ENCODE data around the gene ZNF668. TPM values are rescaled to one million over a fixed set of nuclear protein-coding genes. Genes with fewer than 3 reads are reported as not detected.

Gene ZNF668
- total and polyA plus RNA-seq, 2 of the 8 experiments (the other 6 are each of a cell fraction or from before 2014, with no cell fraction given) = 14.0 to 14.3 TPM

DNA sequence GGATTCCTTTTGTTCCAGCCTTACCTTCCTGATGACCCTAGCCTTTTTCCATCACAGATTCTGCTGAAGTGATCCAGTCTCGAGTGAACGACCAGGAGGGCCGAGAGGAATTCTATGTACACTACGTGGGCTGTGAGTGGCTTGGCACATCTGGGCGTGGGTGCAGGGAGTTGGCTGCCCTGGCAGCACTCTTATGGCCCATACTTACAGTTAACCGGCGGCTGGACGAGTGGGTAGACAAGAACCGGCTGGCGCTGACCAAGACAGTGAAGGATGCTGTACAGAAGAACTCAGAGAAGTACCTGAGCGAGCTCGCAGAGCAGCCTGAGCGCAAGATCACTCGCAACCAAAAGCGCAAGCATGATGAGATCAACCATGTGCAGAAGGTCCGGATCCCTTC, 46.1 kb upstream of the ZNF668 start:
- no peak overlapping the region for H4K8ac ChIP-seq (ENCODE audit: extremely low read depth, insufficient read depth, low read length)
- WGBS, 2 experiments (ENCODE audit: extremely low coverage in 1 of 2, insufficient coverage in 1 of 2, insufficient read length in 1 of 2, insufficient replicate concordance in 2 of 2, low coverage in 1 of 2, low lambda C conversion rate in 2 of 2, missing lambda C conversion rate in 1 of 2) = 97% methylated on average over 16 of the region's 16 CpGs; no CpG with 5 or more reads in 1 of the 2 experiments
- FAIRE-seq = no peak

More for the DNA sequence above, 46.1 kb upstream of the ZNF668 start:
- no peak overlapping the region for H4K5ac ChIP-seq (ENCODE audit: insufficient read length, low read depth, low read length)
- no peak overlapping the region for H3K4me2 ChIP-seq (ENCODE audit: insufficient read depth in 1 of 2, low read depth in 2 of 2, low read length in 2 of 2)
- H2BK15ac ChIP-seq (ENCODE audit: low read length) = no peak overlapping the region
- peaks cover 3 to 19% of the 10 kb centered on the region in 2 experiments; a peak in 3 of 4 replicates for H3K79me2 ChIP-seq (ENCODE audit: control insufficient read depth in 1 of 2, insufficient read depth in 2 of 2, low read length in 2 of 2)
- no peak overlapping the region for H2BK5ac ChIP-seq (ENCODE audit: low read depth, low read length)
- H3K27me3 ChIP-seq (replicated peaks in 1 of 4; ENCODE audit: control insufficient read depth in 3 of 4, extremely low read depth in 1 of 4, insufficient read depth in 3 of 4, low read length in 3 of 4) = no peaks in the 10 kb centered on the region
- H3K27ac ChIP-seq (ENCODE audit: low read depth, low read length) = no peak overlapping the region
- CTCF ChIA-PET (ENCODE audit: partially characterized antibody) = interaction anchor here (1.0 to 1.7 kb wide), 3 partner anchors 8 to 16 kb away, joined by 3 to 6 read pairs (median 3); partner anchors contain the start of gene PRSS8
- H3K14ac ChIP-seq (ENCODE audit: insufficient read length) = no peak overlapping the region
- POLR2A ChIA-PET (ENCODE audit: partially characterized antibody) = interaction anchor here (1.1 to 34.9 kb wide), 4 partner anchors 1 to 78 kb away, joined by 3 to 713 read pairs (median 362); partner anchors contain the start of genes BCKDK, KAT8, PRSS36 and PRSS8
- H3K4me3 ChIP-seq (ENCODE audit: extremely low read depth in 1 of 4, insufficient read depth in 2 of 4, low read depth in 3 of 4, low read length in 4 of 4) = no peak overlapping the region
- H3K4me1 ChIP-seq (replicated peaks in 1 of 4; ENCODE audit: control insufficient read depth in 3 of 4, insufficient read depth in 4 of 4, low read length in 3 of 4) = peaks cover 0 to 4% (median 2%) of the 10 kb centered on the region in 4 experiments; a peak in 3 of 7 replicates
- no peak for DNase-seq (ENCODE audit: low read depth in 1 of 2, low spot score in 2 of 2)
- H3K79me1 ChIP-seq (ENCODE audit: low read depth, low read length) = peaks cover 8% of the 10 kb centered on the region
- peaks cover 6% of the 10 kb centered on the region for H3K23me2 ChIP-seq (ENCODE audit: low read depth, low read length)
- H3K23ac ChIP-seq (ENCODE audit: insufficient read length) = no peak overlapping the region
- no peak overlapping the region for H3K4ac ChIP-seq (replicated peaks; ENCODE audit: insufficient read length, low read depth, low read length)
- no peak overlapping the region for H2AFZ ChIP-seq (ENCODE audit: low read length)
- no peak overlapping the region for H2BK12ac ChIP-seq (ENCODE audit: low read depth, low read length)
- no peak overlapping the region for H2BK20ac ChIP-seq (ENCODE audit: low read length)
- no peak overlapping the region for H3K56ac ChIP-seq (replicated peaks; ENCODE audit: insufficient read length, low read depth, low read length)
- H3K36me3 ChIP-seq (ENCODE audit: control insufficient read depth in 2 of 4, insufficient read depth in 4 of 4, low read length in 3 of 4) = peaks cover 16 to 30% (median 20%) of the 10 kb centered on the region in 4 experiments
- H3K9me3 ChIP-seq (ENCODE audit: insufficient read depth in 2 of 2, low read depth in 1 of 2, low read length in 1 of 2) = no peaks in the 10 kb centered on the region
- TF ChIP-seq BACH1 (IDR thresholded peaks at IDR 0.05; ENCODE audit: low read length) (no peak), NANOG (IDR thresholded peaks at IDR 0.05; ENCODE audit: insufficient read depth, low read depth, low read length, poor library complexity, severe bottlenecking) (no peak), JUND (IDR thresholded peaks at IDR 0.05; ENCODE audit: low read length) (no peak), CEBPB (IDR thresholded peaks at IDR 0.05; ENCODE audit: low read depth, low read length) (no peak), SIRT6 (IDR thresholded peaks at IDR 0.05; ENCODE audit: low read length) (no peak), KDM5A (IDR thresholded peaks at IDR 0.05; ENCODE audit: low read length) (no peak), SIN3A (conservative IDR thresholded peaks at IDR 0.05 in 1 of 2, IDR thresholded peaks at IDR 0.05 in 1 of 2; ENCODE audit: low read depth in 1 of 2, low read length in 2 of 2) (no peak), BCL11A (IDR thresholded peaks at IDR 0.05; ENCODE audit: low read depth in 2 of 2, low read length in 2 of 2) (no peak), TAF1 (IDR thresholded peaks at IDR 0.05; ENCODE audit: low read depth, low read length) (no peak), GABPA (IDR thresholded peaks at IDR 0.05; ENCODE audit: borderline replicate concordance, insufficient read depth, low read length) (no peak)
- peaks cover 0 to 5% of the 10 kb centered on the region in 2 experiments for H4K20me1 ChIP-seq (replicated peaks in 1 of 2; ENCODE audit: control insufficient read depth in 1 of 2, insufficient read depth in 2 of 2, low read length in 2 of 2)
- no peak overlapping the region for H2BK120ac ChIP-seq (replicated peaks; ENCODE audit: low read depth, low read length)
- H4K91ac ChIP-seq (replicated peaks; ENCODE audit: insufficient read length, low read length) = no peak overlapping the region
- H2AK5ac ChIP-seq (ENCODE audit: low read depth, low read length) = no peak overlapping the region
- H3K18ac ChIP-seq (ENCODE audit: extremely low read depth, low read length) = no peak overlapping the region
- H3K9ac ChIP-seq (replicated peaks in 1 of 4; ENCODE audit: extremely low read depth in 1 of 4, low read depth in 3 of 4, low read length in 3 of 4) = no peak overlapping the region
